Hepatocyte (in vitro differentiated cells): ENCODE data around the gene MCF2L2. TPM values are rescaled to one million over a fixed set of nuclear protein-coding genes. Genes with fewer than 3 reads are reported as not detected.

Experiments used
- DNase-seq: peaks from one replicate; pipeline ENCODE4 v3.0.0-alpha.2; 2016; ENCODE audit warnings: low spot score
- H2AFZ ChIP-seq: fragments of 200-600 bp; sonication (generic); 2 replicates; pipeline ENCODE4 v1.6.0; 2016; ENCODE audit warnings: antibody characterized with exemption, mild to moderate bottlenecking
- H3K27ac ChIP-seq: fragments of 200-600 bp; sonication (generic); 2 replicates; pipeline ENCODE4 v1.5.1; 2016; ENCODE audit warnings: mild to moderate bottlenecking
- H3K27me3 ChIP-seq: fragments of 200-600 bp; sonication (generic); 2 replicates; pipeline ENCODE4 v1.6.1; 2016
- H3K36me3 ChIP-seq: fragments of 200-600 bp; sonication (generic); replicated peaks from 2 replicates; pipeline ENCODE4 v1.5.1; 2016; ENCODE audit warnings: low read depth; ENCODE audit not compliant: insufficient read depth
- H3K4me1 ChIP-seq: fragments of 200-600 bp; sonication (generic); 2 replicates; pipeline ENCODE4 v1.5.1; 2016; ENCODE audit warnings: mild to moderate bottlenecking, moderate library complexity; ENCODE audit not compliant: insufficient read depth
- H3K4me2 ChIP-seq: fragments of 200-600 bp; sonication (generic); 2 replicates; pipeline ENCODE4 v1.6.0; 2016
- H3K4me3 ChIP-seq: fragments of 200-600 bp; sonication (generic); 2 replicates; pipeline ENCODE4 v1.5.1; 2016; ENCODE audit warnings: mild to moderate bottlenecking
- H3K79me2 ChIP-seq: fragments of 200-600 bp; sonication (generic); 2 replicates; pipeline ENCODE4 v1.6.0; 2017; ENCODE audit warnings: mild to moderate bottlenecking
- H3K9me2 ChIP-seq: fragments of 200-600 bp; sonication (generic); replicated peaks from 2 replicates; pipeline ENCODE4 v1.6.0; 2017; ENCODE audit warnings: mild to moderate bottlenecking; ENCODE audit not compliant: insufficient read depth
- H3K9me3 ChIP-seq: fragments of 200-600 bp; sonication (generic); 2 replicates; pipeline ENCODE4 v1.5.1; 2016; ENCODE audit warnings: low read depth, mild to moderate bottlenecking
- H4K20me1 ChIP-seq: fragments of 200-600 bp; sonication (generic); 2 replicates; pipeline ENCODE4 v1.6.0; 2016; ENCODE audit warnings: mild to moderate bottlenecking; ENCODE audit not compliant: insufficient read depth, poor library complexity, severe bottlenecking
- CTCF ChIP-seq: fragments of 200-600 bp; sonication (generic); IDR thresholded peaks from 2 replicates; pipeline ENCODE4 v1.5.1; 2016; ENCODE audit warnings: antibody characterized with exemption, mild to moderate bottlenecking; ENCODE audit not compliant: poor library complexity
- EZH2 ChIP-seq: fragments of 200-600 bp; sonication (generic); IDR thresholded peaks from 2 replicates; pipeline ENCODE4 v1.6.1; 2016; ENCODE audit warnings: antibody characterized with exemption, mild to moderate bottlenecking, borderline replicate concordance
- EZH2phosphoT487 ChIP-seq: fragments of 200-600 bp; sonication (generic); IDR thresholded peaks from one replicate; pipeline ENCODE4 v1.6.1; 2018; ENCODE audit warnings: antibody characterized with exemption, mild to moderate bottlenecking, low read depth, moderate library complexity; ENCODE audit not compliant: unreplicated experiment, severe bottlenecking
- WGBS: methylation state at CpG from one replicate; pipeline ENCODE4 v1.1.6; 2016; ENCODE audit warnings: low lambda C conversion rate; ENCODE audit errors: missing lambda C conversion rate; 5-methylcytosine and 5-hydroxymethylcytosine counted together
- polyA plus RNA-seq: library from polyadenylated mRNA; unstranded; fragments of >200 nt; fragmentation: Nextera tagmentation; extraction: Ambion mirVana; gene quantifications from 2 replicates; pipeline ENCODE4 v1.2.1, GENCODE V29; 2016
- total RNA-seq: library from RNA; depleted of rRNA; stranded (reverse); fragments of >200 nt; gene quantifications from 2 replicates; pipeline ENCODE4 v1.2.3, GENCODE V29; 2014

MCF2L2 gene
- total and polyA plus RNA-seq, 2 experiments from 2014 or later: 0.17 to 0.63 TPM

GRCh38 chr3:183193762-183194689 lies 234.4 kb downstream of the MCF2L2 start:
- no peaks in the 10 kb centered on the region for H3K27me3 ChIP-seq
- H3K36me3 ChIP-seq: no peaks in the 10 kb centered on the region
- no peak for DNase-seq
- H3K4me1 ChIP-seq: peaks cover 13% of the 10 kb centered on the region
- H3K79me2 ChIP-seq: no peaks in the 10 kb centered on the region
- H4K20me1 ChIP-seq: no peaks in the 10 kb centered on the region
- H3K4me2 ChIP-seq: no peak overlapping the region
- no peaks in the 10 kb centered on the region for H3K9me3 ChIP-seq
- H3K27ac ChIP-seq: peak overlapping the region; percentile 27
- WGBS: 52% methylated on average over 10 of the region's 10 CpGs
- no peak overlapping the region for H2AFZ ChIP-seq
- H3K4me3 ChIP-seq: no peak overlapping the region
- TF ChIP-seq EZH2: no peak
- no peak for TF ChIP-seq EZH2phosphoT487
- TF ChIP-seq CTCF: no peak
- no peaks in the 10 kb centered on the region for H3K9me2 ChIP-seq

DNA sequence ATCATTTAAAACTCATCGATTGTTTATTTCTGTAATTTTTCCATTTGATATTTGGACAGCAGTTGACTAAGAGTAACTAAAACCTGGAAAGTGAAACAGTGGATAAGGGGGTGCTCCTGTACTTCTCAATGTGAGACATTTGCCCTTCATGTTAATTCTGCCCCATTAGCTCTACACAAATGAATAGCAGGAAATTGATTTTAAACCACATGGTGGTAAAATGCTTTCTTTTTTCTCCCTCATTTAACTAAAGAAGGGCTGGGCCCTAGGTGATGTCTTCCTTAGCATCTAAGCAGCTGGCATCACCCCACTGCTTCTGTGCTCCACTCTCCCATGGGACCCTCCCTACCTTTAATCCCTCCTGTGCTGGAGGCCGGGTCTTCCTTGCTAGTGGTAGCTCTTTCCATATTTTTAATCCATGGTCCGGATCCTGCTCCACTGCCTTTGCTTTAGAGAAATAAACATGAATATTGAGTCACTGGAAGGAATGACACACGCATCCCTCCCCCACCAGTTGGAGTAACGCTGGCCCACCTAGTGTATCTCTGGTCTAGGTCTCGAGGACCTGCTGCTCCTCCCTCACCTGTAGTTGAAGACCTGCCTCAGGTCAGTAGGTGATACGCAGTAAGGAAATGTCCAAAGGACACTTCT lies 235.6 kb downstream of the MCF2L2 start:
- no peak overlapping the region for H3K27ac ChIP-seq
- DNase-seq: no peak
- no peaks in the 10 kb centered on the region for H4K20me1 ChIP-seq
- H3K4me1 ChIP-seq: peaks cover 13% of the 10 kb centered on the region
- H3K79me2 ChIP-seq: no peaks in the 10 kb centered on the region
- H3K9me2 ChIP-seq: no peaks in the 10 kb centered on the region
- 94% methylated on average over 7 of the region's 7 CpGs for WGBS
- H3K4me2 ChIP-seq: no peak overlapping the region
- TF ChIP-seq EZH2phosphoT487 (no peak), CTCF (no peak), EZH2 (no peak)
- H3K27me3 ChIP-seq: no peaks in the 10 kb centered on the region
- H3K36me3 ChIP-seq: no peaks in the 10 kb centered on the region
- H3K4me3 ChIP-seq: no peak overlapping the region
- no peak overlapping the region for H2AFZ ChIP-seq
- H3K9me3 ChIP-seq: no peaks in the 10 kb centered on the region

GRCh38 chr3:183189641-183190040 lies 238.8 kb downstream of the MCF2L2 start:
- Histone ChIP-seq H3K36me3 (no peaks in the 10 kb centered on the region), H3K27me3 (no peaks in the 10 kb centered on the region), H3K9me2 (no peaks in the 10 kb centered on the region), H3K4me2 (no peak overlapping the region), H4K20me1 (no peaks in the 10 kb centered on the region), H3K9me3 (no peaks in the 10 kb centered on the region), H3K27ac (no peak overlapping the region), H3K79me2 (no peaks in the 10 kb centered on the region), H3K4me1 (peaks cover 13% of the 10 kb centered on the region), H2AFZ (no peak overlapping the region), H3K4me3 (no peak overlapping the region)
- DNase-seq: no peak
- TF ChIP-seq EZH2phosphoT487 (no peak), EZH2 (no peak), CTCF (no peak)
- WGBS: 94% methylated on average over 4 of the region's 4 CpGs
